ENCODE data around the gene F12.

Gene F12

DNA sequence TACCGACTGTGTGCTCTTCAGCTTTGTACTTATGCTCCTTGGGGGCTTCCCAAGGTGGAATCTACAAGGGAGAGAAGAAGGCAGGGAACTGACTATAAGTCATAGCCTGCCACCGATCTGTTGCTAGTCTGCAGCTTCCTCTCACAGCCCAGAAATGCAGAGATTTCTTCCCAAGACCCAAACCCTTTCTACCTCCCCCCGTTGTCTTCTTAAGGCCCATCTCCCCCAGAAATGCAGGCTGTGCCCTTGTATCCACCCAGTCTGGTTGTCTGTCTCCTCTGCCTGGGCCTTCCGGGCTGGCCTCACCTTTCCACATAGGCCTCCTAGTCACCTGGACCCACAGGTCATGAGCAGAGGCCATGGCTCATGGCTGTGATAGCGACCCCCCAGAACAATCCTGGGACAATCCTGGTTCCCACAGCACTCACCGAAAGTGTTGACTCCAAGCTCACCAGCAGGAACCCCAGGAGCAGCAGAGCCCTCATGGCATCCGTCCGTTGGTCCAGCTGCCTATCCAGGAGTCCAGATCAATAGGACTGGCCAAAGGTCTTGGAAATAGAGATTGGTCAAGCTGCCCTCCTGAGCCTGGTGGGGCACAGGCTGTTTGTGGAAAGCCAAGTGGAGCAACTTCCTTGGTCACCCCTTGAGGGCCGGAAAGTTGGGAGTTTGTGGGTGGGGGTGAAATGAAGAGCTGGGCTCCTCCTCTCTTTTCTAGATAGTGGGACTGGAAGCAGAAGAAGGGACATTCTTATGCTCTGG lies at the start of gene F12:
Gene F12, minus strand, starts transcription at position 522 of the 759 bp plus-strand sequence. Its CDS starts 37 bp downstream, at position 485.
- in situ Hi-C loops (cut with MboI; ENCODE audit: low sequenced_read_pairs), result no loop called here

- in situ Hi-C loops (cut with MboI; ENCODE audit: low sequenced_read_pairs), result no loop called here
Observed at GRCh38 chr5:177458912-177459350, 49.6 kb upstream of the F12 start.

DNA sequence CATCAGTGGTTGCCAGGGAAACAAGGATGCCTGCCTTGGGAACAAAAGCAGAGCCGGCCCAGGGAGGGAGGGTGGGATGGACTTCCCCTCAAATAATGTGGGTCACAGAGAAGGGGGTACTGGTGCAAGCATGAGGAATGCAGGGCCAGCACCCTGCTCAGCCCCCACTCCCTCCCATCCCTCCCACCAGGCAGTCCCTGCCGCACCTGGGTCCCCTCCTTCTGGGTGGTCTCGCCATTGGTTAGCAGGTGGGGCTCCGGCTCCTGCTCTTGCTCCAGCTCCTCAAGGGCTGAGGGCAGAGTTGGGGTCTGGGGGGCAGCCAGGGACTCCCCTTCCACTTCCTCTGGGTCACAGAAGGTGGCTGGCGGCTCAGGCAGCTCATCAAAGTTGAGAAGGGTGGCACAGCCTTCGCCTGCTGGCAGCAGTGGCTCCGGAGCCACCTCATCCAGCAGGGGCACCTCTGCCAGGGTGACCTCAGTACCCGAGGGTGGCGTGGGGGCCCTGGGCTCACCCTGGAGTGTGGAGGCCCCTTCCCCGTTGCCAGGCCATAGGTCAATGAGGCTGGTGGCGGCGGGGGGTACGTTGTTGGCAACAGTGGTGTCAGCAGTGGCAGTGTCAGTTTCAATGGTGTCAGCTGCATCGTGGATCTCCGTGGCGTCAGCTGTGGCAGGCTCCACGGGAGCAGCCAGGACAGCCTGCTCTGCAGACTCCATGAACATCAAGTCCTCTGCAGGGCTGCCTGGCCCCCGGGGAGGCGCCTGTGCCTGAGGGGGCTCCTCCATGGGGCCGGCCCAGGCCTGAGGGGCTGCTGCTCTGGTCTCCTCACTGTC lies 48.7 kb upstream of the F12 start:
- in situ Hi-C loops (cut with MboI; ENCODE audit: low sequenced_read_pairs), result no loop called here

DNA sequence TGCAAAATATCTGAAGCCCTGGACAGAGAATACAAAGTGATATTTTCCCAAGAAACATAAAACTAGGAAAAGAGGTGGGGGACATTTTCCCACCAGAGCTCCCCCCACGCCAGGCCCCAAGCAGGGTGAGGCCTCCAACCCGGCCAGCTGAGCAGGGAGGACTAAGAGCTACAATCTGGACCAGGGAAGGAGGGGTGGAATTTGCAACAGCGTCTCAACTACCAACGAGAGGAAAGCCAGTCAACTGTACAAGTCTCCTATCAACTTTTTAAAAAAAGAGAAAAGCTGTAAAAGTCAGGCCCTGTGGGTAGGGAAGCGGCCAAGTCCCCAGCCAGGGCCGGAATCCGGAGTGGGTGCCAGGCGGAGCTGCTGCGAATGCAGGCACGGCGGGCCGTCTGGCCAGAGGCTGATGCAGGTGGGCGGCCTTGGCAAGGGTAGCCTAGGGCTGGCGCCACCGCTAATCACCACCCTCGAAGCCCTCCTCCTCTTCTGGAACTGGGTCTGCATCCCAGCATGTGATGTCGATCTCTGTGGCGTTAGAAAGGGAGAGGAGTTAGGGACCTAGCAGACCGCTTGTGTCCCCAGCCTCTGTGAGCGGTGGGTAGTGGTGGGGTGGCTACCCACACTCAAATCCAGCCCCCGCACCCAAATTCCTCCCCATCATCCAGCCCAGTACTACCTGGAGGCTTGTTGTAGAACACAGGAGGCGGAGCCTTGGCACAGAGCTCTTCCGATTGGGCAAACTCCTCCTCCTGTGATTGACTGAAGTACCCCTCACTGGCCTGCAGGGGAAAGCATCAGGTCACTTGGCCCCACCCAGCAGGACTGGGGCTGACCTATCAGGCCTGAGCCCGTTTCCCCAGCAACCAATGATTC lies 47.9 kb upstream of the F12 start:
- in situ Hi-C loops (cut with MboI; ENCODE audit: low sequenced_read_pairs), result no loop called here

GRCh38 chr5:177456591-177456964 lies 47.2 kb upstream of the F12 start:
- in situ Hi-C loops (cut with MboI; ENCODE audit: low sequenced_read_pairs), result no loop called here

DNA sequence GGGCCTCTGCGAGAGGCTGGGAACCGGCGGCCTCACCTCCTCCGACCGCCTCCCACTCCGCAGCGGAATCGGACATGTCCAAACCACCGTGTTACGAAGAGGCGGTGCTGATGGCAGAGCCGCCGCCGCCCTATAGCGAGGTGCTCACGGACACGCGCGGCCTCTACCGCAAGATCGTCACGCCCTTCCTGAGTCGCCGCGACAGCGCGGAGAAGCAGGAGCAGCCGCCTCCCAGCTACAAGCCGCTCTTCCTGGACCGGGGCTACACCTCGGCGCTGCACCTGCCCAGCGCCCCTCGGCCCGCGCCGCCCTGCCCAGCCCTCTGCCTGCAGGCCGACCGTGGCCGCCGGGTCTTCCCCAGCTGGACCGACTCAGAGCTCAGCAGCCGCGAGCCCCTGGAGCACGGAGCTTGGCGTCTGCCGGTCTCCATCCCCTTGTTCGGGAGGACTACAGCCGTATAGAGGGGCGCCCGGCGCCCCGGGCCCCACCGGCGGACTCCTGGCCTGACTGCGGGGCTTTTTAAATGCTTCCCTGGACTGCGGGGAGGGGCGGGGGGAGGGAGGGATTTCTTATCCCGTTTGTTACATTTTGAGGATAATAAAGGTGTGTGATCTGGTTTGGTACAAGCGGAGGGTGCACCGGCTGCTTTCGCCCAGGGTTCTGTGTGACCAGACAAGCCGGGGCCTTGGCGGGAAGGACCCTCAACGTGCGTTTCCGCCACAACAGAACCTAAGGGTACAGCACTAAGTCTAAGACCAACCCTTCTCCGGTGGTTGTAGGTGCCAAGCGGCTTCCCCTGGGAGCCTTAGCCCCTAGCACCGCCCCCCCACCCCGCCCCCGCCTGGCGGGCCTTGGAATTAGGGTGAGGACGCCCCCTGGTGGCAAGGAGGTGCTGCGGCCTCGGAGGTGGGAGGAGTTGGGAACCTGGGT lies 46.6 kb upstream of the F12 start:
- in situ Hi-C loops (cut with MboI; ENCODE audit: low sequenced_read_pairs), result no loop called here

DNA sequence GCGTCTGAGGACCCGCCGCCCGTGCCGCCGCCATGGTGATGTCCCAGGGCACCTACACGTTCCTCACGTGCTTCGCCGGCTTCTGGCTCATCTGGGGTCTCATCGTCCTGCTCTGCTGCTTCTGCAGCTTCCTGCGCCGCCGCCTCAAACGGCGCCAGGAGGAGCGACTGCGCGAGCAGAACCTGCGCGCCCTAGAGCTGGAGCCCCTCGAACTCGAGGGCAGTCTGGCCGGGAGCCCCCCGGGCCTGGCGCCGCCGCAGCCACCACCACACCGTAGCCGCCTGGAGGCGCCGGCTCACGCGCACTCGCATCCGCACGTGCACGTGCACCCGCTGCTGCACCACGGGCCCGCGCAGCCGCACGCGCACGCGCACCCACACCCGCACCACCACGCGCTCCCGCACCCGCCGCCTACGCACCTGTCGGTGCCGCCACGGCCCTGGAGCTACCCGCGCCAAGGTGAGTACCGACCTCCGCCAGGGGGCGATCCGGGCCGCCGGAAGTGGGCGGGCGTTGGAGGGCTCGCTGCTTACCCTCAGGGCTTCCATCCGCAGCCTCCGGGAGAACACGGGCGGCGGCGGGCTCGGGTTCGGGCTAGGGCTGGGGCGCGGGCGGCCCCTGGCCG lies 45.8 kb upstream of the F12 start:
- in situ Hi-C loops (cut with MboI; ENCODE audit: low sequenced_read_pairs), result no loop called here

DNA sequence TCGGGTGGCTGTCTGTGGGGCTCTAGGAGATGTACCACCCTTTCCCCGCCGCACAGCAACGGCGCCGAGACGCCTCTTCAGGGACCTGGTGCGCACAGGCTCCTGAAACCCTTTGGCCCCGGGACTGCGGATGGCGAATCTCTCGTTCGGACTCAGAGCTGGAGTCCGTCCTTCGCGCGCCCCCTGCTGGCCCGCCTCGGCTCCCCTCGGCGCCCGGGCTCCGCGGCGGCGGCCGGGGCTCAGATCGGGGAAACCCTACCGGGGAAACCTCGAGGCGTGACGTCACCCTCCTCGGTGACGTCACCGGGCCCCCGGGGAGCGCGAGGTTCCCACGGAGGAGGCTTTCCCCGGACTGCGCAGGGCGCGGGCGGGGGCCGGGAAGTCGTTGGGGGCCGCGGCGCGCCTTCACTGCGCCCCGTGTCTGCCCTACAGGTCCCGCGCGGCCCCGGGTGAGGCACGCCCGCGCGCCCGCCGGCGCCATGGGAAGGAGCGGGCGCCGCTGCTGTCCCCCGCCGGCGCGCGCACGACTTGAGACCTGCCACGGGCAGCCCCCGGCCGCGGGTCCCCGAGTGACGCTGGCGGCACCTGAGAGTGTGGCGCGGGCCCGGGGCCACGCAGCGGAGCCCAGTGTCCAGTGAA lies 45.2 kb upstream of the F12 start:
- in situ Hi-C loops (cut with MboI; ENCODE audit: low sequenced_read_pairs), result no loop called here

GRCh38 chr5:177453852-177454396 lies 44.6 kb upstream of the F12 start:
- in situ Hi-C loops (cut with MboI; ENCODE audit: low sequenced_read_pairs), result no loop called here

DNA sequence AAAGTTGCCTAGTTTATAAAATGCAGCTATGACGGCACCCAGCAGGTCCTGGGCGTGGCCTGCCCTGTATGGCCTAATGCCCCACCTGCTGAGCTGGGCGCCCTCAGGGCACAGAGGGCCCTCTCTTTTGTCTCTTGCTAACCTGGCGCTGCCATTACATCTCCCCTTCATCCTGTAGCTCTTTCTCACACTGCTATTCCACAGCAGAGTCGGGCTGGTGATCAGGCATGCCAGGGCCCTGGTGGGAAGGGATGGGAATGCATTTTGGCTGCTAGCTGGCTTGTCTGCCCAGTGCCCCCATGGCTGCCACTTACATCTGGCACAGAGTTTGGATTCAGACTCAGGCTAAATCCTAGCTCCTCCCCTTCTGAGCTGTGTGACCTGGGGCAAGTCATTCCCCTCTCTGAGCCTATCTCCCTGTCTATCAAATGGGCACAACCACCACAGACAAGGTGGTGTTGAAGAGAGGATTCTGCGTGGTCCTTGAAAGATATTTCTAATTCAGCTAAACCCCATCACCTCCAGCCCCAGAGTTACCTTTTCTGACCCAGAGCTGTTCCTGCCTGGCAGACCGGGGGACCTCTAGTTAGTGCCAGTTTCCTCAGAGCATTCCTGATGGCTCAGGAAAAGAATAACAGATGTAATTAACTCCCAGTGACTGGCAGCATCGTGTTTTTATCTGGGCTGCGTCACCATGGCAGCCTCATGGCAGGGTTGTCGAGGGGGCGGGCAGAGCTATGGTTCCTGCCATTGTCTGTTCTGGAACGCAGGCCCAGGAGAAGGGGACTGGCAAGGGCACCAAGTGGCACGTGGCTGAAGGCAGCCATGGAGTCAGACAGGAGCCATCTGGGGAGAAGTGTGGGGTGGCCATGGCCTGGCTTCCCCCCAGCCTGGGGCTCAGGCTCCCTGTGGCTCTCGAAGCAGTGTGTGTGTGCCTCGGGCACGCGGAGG lies 43.6 kb upstream of the F12 start:
- in situ Hi-C loops (cut with MboI; ENCODE audit: low sequenced_read_pairs), result no loop called here

GRCh38 chr5:177450667-177451424 lies 41.5 kb upstream of the F12 start:
- in situ Hi-C loops (cut with MboI; ENCODE audit: low sequenced_read_pairs), result no loop called here

DNA sequence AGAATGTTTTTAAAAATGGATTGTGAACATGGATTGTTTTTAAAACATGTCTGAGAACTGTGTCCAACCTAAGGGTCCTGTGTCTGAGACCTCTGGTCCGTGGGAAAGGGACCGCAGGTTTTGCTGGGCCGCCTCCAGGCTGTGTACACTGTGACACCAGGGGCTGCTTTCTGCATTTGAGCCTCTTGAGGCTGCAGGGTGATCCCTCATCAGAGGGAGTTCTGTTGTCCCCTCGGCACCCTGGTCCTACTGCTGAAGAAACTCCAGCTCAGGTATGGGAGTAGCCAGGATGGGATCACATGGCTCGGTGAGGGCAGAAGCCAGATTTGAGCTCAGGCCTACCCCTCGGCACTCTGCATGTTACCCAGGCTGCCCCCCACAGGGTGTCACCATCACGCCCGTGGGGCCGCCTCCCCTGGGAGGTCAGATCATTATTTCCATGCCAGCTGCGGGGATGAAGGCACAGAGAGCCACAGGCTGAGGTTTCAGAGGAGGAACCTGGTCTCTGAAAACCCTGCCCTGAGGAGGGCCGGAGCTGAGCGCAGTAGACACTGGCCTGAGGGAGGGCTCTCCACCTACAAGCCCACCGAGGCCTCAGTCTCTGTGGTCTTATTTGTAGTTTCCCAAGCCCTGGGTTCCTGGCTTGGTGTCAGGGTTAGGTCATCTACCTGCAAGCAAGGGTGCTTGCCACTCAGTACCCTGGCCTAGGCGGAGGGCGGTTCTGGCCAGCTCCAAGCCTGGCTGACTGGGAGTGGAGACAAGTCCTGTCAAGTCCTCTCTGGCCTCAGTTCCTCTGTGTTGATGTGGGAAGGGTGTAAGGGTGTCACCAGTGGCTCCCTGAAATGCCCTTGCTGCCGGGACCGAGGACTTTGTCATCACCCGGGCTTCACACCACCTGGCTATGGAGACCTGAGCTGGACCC lies 40.0 kb upstream of the F12 start:
- in situ Hi-C loops (cut with MboI; ENCODE audit: low sequenced_read_pairs), result no loop called here

DNA sequence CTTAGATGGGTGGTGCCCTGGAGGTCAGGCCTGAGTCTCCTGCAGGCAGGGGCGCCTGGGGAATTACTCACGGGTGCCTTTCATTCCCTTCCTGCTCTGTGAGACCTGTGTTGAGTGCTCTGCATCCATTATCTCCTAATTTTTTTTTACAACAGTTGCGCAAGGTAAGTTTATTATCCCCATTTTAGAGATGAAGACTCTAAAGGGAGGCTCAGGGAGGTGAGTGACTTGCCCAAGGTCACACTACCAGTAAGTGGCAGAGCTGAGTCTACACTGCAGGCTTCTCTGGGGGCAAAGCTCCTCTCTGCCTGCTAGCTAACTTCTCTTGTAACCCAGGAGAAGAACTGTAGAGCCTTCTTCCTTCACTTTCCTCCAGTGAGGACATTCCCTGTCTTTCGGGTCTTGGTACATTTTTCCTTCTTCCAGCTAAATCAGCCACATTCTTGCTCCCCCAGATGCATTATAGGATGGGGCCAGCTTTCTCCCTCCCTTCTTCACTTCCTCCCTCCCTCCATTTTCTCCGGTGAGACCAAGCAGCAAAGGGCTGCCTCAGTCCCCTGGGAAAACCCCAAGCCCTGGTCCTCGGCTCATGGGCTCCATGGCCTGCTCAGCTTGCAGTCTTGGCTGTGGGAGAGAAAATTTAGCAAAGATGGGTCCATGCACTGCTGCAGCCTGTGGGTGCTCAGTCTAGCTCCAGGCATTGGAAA lies 39.0 kb upstream of the F12 start:
- in situ Hi-C loops (cut with MboI; ENCODE audit: low sequenced_read_pairs), result no loop called here

- in situ Hi-C loops (cut with MboI; ENCODE audit: low sequenced_read_pairs), result no loop called here
Observed at GRCh38 chr5:177447611-177448243, 38.4 kb upstream of the F12 start.

GRCh38 chr5:177447066-177447610 lies 37.8 kb upstream of the F12 start:
- in situ Hi-C loops (cut with MboI; ENCODE audit: low sequenced_read_pairs), result no loop called here

Measured in HL-60/S4 treated with retinoic acid at 250 ng/mL for 4 days and 3 days (cell line).